HL-60 (cell line): ENCODE data around the gene DMC1.

Experiments
- DNase-seq, 2 experiments: peaks; one replicate each; pipeline ENCODE4 v3.0.0-alpha.2; 2010 to 2020; ENCODE audit warnings: low read depth in 1 of 2, low spot score in 1 of 2
- H3K27ac ChIP-seq: fragments of 250-450 bp; sonication (Bioruptor Pico); replicated peaks from 2 replicates; pipeline ENCODE4 v1.5.1; 2020; ENCODE audit warnings: mild to moderate bottlenecking, moderate library complexity
- H3K27me3 ChIP-seq: fragments of 250-450 bp; sonication (Bioruptor Pico); 2 replicates; pipeline ENCODE4 v1.5.1; 2021; ENCODE audit warnings: mild to moderate bottlenecking, moderate library complexity; ENCODE audit not compliant: insufficient read depth, poor library complexity, severe bottlenecking
- H3K4me3 ChIP-seq: replicated peaks from 2 replicates; pipeline ENCODE4 v1.5.1; 2011; ENCODE audit warnings: mild to moderate bottlenecking, control low read depth, low read length; ENCODE audit not compliant: insufficient read depth
- CTCF ChIP-seq: IDR thresholded peaks from one replicate; pipeline ENCODE4 v1.5.1; 2011; ENCODE audit warnings: low read length, control low read depth, inconsistent platforms; ENCODE audit not compliant: insufficient read depth
- GABPA ChIP-seq: IDR thresholded peaks from 2 replicates; pipeline ENCODE4 v1.6.1; 2012; ENCODE audit warnings: low read depth
- POLR2AphosphoS5 ChIP-seq: IDR thresholded peaks from 2 replicates; pipeline ENCODE4 v1.6.1; 2012; ENCODE audit warnings: low read depth
- REST ChIP-seq: IDR thresholded peaks from 2 replicates; pipeline ENCODE4 v1.6.1; 2012; ENCODE audit warnings: low read depth; ENCODE audit not compliant: insufficient replicate concordance
- SPI1 ChIP-seq: IDR thresholded peaks from 2 replicates; pipeline ENCODE4 v1.6.1; 2012; ENCODE audit warnings: low read depth, mild to moderate bottlenecking, borderline replicate concordance

The DMC1 gene

GRCh38 chr22:38494939-38495338 is 75.0 kb downstream of the DMC1 start:
- no peaks in the 10 kb centered on the region for H3K27me3 ChIP-seq
- no peak overlapping the region for H3K4me3 ChIP-seq
- H3K27ac ChIP-seq: no peak overlapping the region
- no peak for DNase-seq
- TF ChIP-seq CTCF (no peak), POLR2AphosphoS5 (no peak), GABPA (no peak), REST (no peak), SPI1 (no peak)

DNA sequence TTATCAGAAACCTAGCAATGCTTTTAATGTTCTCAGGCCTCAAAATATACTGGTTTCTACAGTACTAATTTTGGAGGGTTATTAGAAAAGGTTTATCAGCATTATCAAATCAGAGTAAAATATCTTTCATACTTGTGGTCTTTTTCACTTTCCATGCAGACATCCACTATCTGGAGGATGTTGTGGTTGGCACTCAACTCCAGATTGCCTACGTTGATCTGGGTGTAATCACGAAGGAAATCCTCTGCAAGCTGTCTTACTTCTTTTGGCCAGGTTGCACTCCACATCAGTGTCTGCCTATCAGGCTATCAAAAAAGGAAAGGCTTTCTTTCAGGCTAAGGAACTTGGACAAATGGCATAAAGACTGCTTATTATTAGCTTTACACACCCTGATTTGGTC is 75.5 kb downstream of the DMC1 start:
- H3K4me3 ChIP-seq: no peak overlapping the region
- TF ChIP-seq GABPA (no peak), REST (no peak), POLR2AphosphoS5 (no peak), CTCF (no peak), SPI1 (no peak)
- DNase-seq: no peak
- H3K27ac ChIP-seq: no peak overlapping the region
- H3K27me3 ChIP-seq: no peaks in the 10 kb centered on the region

DNA sequence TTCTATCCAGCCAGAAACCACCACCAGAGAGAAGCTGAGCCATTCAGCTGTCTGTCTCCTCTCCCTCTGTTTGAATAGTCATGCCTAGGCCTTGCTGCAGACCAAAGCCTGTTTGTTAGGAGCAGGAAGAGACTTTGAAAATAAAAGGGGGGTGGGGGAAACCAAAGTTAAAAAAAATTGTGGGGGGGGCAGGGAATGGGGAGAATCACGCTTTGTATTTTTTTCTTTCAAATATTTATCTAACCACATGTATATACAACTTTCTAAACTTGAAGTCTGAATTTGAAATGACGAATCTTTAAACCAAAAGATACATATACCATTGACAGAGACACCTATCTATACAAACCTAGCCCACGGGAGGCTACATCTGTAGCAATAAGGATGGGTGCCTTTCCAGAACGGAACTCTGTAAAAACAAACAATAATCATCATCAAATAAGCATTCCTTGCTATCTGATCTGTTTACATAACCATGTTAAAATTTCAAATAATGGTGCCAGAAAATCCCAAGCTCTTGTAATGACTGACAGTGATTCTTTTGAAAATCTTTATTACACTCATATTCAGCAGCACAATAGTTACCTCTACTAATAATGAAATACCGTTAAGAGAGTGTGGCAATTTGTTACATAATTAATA is 78.2 kb downstream of the DMC1 start:
- no peak for TF ChIP-seq CTCF
- TF ChIP-seq POLR2AphosphoS5: no peak
- no peak for TF ChIP-seq REST
- TF ChIP-seq GABPA: no peak
- TF ChIP-seq SPI1: no peak
- no peak for DNase-seq
- Histone ChIP-seq H3K27ac (no peak overlapping the region), H3K4me3 (no peak overlapping the region), H3K27me3 (no peaks in the 10 kb centered on the region)
